Mammary epithelial cell (primary cell): ENCODE results near the gene ACOX1.

Experiments used
- CTCF ChIP-seq, 2 donors: IDR thresholded peaks in 1 of 2; conservative IDR thresholded peaks in 1 of 2; 2 replicates each; pipeline ENCODE4 v1.5.1; 2011 to 2012; ENCODE audit warnings: inconsistent platforms in 2 of 2, low read length in 2 of 2, mild to moderate bottlenecking in 2 of 2, control low read depth in 1 of 2, low read depth in 1 of 2; ENCODE audit not compliant: insufficient read depth in 1 of 2; ENCODE audit errors: extremely low read depth in 1 of 2
- EZH2 ChIP-seq: IDR thresholded peaks from 2 replicates; pipeline ENCODE4 v1.6.1; 2012; ENCODE audit warnings: low read length, inconsistent platforms, borderline replicate concordance

GRCh38 chr17:75931062-75931461, 47.9 kb downstream of the ACOX1 start:
- TF ChIP-seq CTCF (conservative IDR thresholded peaks at IDR 0.05 in 1 of 2, IDR thresholded peaks at IDR 0.05 in 1 of 2; ENCODE audit: extremely low read depth in 1 of 2, insufficient read depth in 1 of 2, low read depth in 1 of 2, low read length in 2 of 2) (no peak), EZH2 (no peak)
